ENCODE results near the gene TRAPPC14.

The TRAPPC14 gene

GRCh38 chr7:100171840-100172239, 13.3 kb upstream of the TRAPPC14 start:
- no peak for DNase-seq

GRCh38 chr7:100171087-100171681, 12.7 kb upstream of the TRAPPC14 start:
- no peak for DNase-seq

- no peak for DNase-seq
Measured at GRCh38 chr7:100170101-100170897, 11.8 kb upstream of the TRAPPC14 start.

DNA sequence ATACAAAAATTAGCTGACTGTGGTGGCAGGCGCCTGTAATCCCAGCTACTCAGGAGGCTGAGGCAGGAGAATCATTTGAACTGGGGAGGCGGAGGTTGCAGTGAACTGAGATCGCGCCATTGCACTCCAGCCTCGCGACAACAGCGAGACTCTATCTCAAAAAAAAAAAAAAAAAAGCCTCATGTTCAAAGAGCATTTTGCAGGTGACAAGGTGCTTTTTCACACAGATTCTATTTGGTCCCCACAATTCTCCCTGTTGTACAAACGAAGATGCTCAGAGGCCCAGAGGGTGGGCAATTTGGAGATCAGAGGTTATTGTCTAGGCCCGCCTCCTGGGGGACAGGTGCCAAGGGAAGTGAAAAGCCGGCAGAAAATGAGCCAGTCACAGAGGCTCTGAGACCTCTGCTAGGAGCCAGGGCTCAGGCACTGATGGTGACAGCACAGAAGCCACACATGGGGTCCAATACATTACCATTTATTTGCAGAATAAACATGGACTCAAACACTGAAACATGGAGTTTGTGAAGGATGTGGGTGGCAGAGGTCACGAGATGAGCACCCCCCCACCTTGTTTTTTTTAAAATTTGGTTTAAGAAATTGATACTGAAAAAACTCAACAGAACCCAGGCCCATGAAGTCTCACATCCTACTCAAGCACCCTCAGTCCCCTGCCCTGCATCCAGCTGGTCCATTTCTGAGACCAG, 10.8 kb upstream of the TRAPPC14 start:
- no peak for DNase-seq

DNA sequence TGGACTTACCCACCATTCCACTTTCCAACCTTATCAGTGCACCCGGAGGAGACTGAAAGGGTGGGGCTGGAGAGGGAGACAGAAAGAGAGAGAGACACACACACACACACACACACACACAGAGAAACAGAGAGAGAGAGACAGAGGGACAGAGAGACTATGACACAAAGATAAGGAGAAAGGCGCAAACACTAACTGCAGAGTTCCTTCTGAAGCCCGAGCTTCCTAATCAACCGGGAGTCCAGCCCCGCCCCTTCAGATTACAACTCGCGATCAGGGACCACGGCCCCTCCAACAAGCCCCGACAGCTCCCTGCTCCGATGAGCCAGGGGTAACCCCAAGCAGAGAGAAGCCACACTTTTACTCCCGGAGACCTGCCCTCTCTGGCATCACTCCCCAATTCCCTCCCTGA, 9.4 kb upstream of the TRAPPC14 start:
- no peak for DNase-seq

DNA sequence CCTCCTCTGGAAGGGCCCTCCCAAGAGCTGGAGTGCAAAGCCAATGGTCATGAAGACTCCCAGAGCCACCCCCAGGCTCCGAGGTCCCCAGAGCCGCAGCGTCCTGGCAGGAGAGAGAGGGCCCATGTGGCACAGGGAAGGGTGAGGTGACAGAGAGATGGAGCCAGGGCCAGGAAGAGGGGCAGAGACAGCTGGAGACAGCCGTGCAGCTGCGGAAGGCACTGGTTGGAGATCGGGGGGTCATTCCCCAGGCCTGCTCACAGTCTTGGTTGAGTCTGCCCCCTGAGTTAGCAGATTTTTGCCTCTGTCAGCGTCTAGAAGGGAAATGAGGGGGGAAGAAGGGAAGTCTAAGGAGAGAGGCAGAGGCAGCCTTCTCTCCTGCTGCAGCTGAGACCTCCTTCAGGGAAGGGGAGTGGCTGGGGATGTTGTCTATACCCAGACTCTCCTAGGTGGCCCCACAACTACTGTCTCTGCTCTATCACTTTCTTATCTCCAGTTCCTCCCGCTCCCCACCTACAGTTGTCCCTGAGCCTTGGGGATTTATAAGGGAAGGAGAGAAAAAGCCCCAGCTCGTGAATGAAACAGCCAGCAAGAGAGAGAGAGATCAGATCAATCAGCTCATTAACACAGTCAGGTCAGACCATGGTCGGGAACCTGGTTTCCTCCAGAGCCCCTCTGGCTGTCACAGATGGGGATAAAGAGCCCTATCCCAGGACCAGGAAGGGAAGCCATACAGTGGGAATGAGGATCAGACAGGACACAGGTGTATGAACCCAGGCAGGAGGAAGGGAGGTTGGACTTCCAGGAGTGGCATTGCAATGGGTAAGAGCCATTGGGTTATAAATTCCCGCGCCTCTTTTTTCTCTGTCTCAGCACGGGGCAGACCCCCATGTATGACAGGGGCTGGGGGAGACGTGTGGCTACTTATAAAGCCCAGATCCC, 8.7 kb upstream of the TRAPPC14 start:
- DNase-seq: no peak

DNA sequence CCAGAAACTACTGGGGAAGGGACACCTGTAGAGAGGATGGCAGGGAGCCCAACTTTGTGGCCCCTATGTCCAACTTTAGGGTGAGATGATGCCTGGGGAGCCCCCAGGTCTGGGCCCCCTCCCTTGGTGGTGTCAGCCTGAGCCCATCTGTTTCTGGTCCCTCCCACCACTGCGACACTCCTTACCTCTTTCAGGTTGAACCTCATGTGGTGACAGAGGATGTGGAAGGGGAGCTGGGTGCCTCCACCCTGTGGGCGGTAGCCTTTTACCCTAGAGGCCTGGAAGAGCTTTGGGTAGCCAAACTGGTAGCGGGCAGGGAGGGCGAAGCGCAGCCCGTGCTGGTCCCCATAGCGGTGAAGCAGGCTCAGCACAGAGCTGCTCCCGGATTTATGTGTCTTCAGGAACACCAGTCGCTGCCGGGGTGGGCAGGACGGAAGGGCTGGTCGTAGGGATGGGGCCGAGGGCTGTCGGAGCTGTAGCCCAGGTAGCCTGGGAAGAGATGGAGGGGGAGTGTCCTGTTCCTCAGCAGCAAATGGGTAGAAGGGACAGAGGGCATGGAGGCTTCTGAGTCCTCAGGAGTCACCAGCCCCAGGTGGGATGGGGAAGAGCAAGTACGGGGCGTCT, 7.9 kb upstream of the TRAPPC14 start:
- no peak for DNase-seq

GRCh38 chr7:100163871-100164270, 5.3 kb upstream of the TRAPPC14 start:
- no peak for DNase-seq

DNA sequence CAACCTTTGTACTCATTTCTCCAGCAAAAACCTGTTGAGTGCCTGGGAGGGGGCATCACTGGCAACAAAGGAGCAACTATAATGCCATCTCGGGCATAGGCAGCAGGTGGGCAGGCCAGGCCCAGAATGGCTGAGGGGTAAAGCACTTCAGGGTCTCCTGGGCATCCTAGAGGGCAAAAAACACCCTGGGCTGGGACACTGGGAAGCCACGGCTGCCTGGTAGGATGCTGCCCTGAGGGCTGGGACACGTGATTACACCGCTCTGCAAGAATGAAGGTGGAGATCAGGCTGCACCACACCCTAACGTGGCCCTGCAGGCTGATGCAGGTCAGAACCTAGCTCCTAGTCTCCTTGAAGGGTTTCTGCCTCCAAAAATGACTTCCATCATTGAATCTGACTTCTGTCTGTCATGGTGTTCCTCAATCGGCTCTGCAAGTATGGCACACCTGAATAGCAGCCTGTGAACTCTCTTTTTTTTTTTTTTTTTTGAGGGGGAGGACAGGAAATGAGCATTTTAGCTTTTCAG, 4.5 kb upstream of the TRAPPC14 start:
- no peak for DNase-seq

GRCh38 chr7:100160067-100160466, 1.5 kb upstream of the TRAPPC14 start:
- DNase-seq: no peak

DNA sequence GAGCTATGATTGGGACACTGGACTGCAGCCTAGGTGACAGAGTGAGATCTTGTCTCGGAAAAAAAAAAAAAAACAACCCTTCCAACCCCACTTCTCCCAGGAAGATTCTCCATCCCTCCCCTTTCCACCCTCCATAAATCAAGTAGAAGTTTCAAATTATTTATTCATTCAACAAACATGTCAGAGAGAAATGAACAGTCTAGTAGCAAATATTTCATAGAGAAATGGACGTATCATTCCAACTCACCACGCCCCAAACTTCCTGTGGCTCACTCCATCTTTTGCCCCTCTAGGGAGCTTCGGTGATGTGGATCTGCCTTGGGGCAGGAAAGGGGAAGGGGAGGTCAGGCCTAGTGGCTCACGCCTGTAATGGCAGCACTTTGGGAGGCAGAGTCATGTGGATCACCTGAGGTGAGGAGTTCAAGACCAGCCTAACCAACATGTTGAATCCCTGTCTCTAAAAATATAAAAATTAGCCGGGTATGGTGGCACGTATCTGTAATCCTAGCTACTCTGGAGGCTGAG, 638 bp upstream of the TRAPPC14 start:
- DNase-seq: no peak

DNA sequence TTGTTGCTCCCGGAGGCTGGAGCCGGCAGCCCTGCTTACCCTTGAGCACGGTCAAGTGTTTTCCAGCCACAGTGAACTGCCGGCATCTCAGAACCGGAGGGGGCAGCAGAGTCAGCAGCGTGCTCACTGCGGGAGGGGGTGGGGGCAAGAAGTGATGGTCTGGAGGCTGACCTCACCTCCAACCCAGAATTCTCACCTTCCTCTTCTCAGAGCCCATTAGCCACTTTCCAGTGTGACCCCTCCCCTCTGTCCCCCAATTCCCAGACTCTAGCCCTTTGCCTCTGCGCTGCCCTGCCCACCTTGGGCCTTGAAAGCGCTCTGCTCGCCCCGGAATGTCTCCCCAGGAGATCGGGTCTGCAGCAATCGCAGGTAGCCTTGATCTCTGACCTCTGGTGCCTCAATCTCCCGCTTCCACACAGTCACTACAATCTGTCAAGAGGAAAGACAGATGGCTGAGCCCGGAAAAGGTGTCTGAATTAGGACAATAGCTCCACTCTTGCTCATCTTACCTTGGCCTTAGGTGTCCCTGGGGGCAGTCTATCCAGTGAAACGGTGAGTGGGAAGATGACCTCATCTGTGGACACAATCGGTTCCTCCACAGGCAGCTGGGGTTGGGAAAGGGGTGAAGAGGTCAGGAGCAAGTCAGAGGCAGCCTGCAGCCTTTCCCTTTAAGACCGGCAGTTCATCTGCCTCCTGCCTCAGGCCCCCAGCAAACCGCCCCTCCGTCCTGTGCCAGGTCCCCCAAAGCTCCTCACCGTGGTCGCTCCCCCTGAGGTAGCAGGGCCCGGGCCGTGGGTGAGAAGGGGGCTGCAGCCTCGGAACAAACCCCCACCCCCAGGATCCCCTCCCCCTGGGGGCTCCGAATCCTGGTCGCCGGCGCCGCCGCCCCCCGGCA, 942 bp downstream of the TRAPPC14 start:
- no peak for DNase-seq

- no peak for DNase-seq
Measured at GRCh38 chr7:100157069-100157333, 1.5 kb downstream of the TRAPPC14 start.

GRCh38 chr7:100156331-100157068, 2.0 kb downstream of the TRAPPC14 start:
- no peak for DNase-seq

DNA sequence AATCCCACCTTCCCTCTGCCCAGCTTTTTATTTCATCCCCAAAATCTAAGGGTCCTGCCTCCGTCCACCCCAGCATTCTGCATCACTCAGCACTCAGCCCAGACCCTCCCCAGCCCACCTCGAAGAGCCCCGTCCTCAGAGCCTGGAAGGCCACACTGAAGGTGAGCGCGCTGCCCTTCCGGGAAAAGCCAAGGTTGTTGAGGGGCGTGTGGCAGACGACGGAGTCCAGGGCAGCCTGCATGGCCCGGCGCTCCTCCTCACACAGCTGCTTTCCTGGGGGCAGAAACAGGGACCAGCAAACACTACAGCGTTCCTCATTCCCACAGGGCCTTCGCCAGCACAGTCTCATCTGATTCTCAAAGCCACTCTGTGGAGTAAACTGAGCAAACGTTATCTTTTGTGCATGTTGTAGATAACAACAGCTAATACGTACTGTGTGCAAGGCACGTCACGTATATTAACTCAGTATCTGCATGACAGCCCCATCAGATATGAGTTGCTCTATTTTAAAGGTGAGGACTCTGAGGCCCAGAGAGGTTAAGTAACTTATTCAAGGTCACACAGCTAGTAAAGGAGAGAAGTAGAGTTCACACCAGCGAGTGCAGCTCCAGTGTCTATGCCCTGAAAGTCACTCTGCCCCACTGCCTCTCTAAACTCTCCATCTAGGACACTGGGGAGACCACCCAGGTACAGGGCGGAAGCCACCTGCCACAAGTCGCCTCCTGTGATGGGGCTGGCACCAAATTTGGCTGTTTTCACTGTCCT, 2.8 kb downstream of the TRAPPC14 start:
- DNase-seq: no peak

- no peak for DNase-seq
Measured at GRCh38 chr7:100154651-100155491, 3.7 kb downstream of the TRAPPC14 start.

DNA sequence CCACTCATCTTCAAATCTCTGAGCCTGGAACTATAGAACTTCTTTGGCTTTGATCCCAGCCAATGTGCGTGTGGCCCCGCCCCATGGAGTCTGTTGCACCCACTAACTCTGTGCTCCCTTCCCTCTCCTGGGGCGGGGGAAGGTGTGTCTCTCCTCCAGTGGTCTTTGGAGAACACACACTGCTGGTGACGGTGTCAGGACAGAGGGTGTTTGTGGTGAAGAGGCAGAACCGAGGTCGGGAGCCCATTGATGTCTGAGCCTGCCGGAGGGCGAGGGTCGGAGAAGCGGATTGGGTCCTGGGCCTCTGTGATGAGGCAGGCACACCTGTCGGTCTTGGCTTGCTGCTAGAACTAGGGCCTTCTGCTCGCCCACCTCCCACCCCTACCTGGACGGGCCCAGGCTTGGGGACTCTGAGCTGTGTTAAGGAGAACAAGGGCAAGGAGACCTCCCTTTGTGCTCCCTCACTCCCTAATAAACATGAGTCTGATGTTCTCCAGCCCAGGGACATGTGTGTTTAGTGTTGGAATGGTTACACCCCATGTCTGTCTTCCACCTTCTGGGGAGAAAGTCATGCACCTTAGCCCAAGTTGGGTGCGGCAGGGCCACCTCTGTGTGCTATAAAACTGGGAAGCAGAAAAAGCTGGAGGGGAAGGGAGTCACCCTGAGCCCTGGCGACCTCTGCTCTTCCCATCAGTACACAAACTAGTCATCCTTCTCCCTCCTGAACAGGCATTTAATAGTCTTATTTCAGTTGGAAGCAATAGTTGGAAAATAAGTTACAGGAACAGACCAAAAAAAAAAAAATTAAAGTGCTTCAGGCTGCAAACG, 4.6 kb downstream of the TRAPPC14 start:
- no peak for DNase-seq

All from NCI-H1436 (cell line).